Erythroblast (primary cell): ENCODE results near the gene GMPPB.

Experiments
- GATA1 ChIP-seq: IDR thresholded peaks from 2 replicates; pipeline ENCODE4 v1.6.1; 2011; ENCODE audit warnings: low read depth, mild to moderate bottlenecking, control low read depth, low read length, moderate library complexity
- POLR2A ChIP-seq: IDR thresholded peaks from 2 replicates; pipeline ENCODE4 v1.6.1; 2011; ENCODE audit warnings: mild to moderate bottlenecking, low read length

GRCh38 chr3:49670940-49671290 lies 52.8 kb downstream of the GMPPB start:
- TF ChIP-seq POLR2A (no peak), GATA1 (no peak)
